Naive thymus-derived CD4-positive, alpha-beta T cell (primary cell): ENCODE results near the gene NCOA3. TPM values are rescaled to one million over a fixed set of nuclear protein-coding genes. Genes with fewer than 3 reads are reported as not detected.
"Not testable (repeated sequence)": the region's sequence is repeated elsewhere in the genome, so short reads cannot be mapped to it uniquely, and the experiment has no call there.

Experiments used
- ATAC-seq: fragments of 150-1000 bp; cut with Tn5 transposase; 2 replicates; pipeline ENCODE4 v1.10.0; 2021; ENCODE audit warnings: mild to moderate bottlenecking, moderate library complexity
- CTCF ChIA-PET: fragments of 350-600 bp; sonication (Branson Sonifier 250); formaldehyde crosslinking; loops from one replicate; lab custom pipeline; 2021; ENCODE audit warnings: antibody characterized with exemption; lab: Charles Lee
- POLR2A ChIA-PET: fragments of 350-600 bp; sonication (Branson Sonifier 250); formaldehyde crosslinking; loops from one replicate; lab custom pipeline; 2021; ENCODE audit warnings: antibody characterized with exemption, inconsistent platforms; lab: Charles Lee
- DNase-seq, 9 donors: peaks; one replicate each; pipeline versions ENCODE4 v3.0.0 to v3.0.0-alpha.2; 2020 to 2022; ENCODE audit warnings: mixed read lengths in 1 of 9
- H3K27ac ChIP-seq: one replicate; pipeline ENCODE4 v1.7.0; 2013; ENCODE audit warnings: mild to moderate bottlenecking, low read depth, low read length, moderate library complexity
- H3K27me3 ChIP-seq, 2 donors: one replicate each; pipeline ENCODE4 v1.7.0; 2013; ENCODE audit warnings: low read length in 2 of 2, mild to moderate bottlenecking in 2 of 2, moderate library complexity in 2 of 2; ENCODE audit not compliant: control insufficient read depth in 2 of 2, insufficient read depth in 2 of 2
- H3K36me3 ChIP-seq, 3 experiments: 1 replicate in 2 of 3; 2 replicates in 1 of 3; pipeline ENCODE4 v1.7.0; 2013; ENCODE audit warnings: low read length in 3 of 3, mild to moderate bottlenecking in 3 of 3, moderate library complexity in 1 of 3; ENCODE audit not compliant: insufficient read depth in 3 of 3, control insufficient read depth in 2 of 3
- H3K4me1 ChIP-seq, 2 donors: one replicate each; pipeline ENCODE4 v1.7.0; 2013; ENCODE audit warnings: low read length in 2 of 2, mild to moderate bottlenecking in 2 of 2, moderate library complexity in 1 of 2; ENCODE audit not compliant: control insufficient read depth in 2 of 2, insufficient read depth in 2 of 2
- H3K4me3 ChIP-seq: 2 replicates; pipeline ENCODE4 v1.7.0; 2013; ENCODE audit warnings: mild to moderate bottlenecking, low read length
- H3K9me3 ChIP-seq, 3 experiments: 1 replicate in 2 of 3; 2 replicates in 1 of 3; pipeline ENCODE4 v1.7.0; 2013; ENCODE audit warnings: low read length in 3 of 3; ENCODE audit not compliant: control insufficient read depth in 2 of 3
- H3K27ac Mint-ChIP-seq, 9 donors: one replicate each; pipeline ENCODE4 v1.8.0; 2020 to 2022; ENCODE audit warnings: mixed read lengths in 9 of 9, mild to moderate bottlenecking in 8 of 9, moderate library complexity in 5 of 9, inconsistent platforms in 2 of 9
- H3K27me3 Mint-ChIP-seq, 5 donors: one replicate each; pipeline ENCODE4 v1.8.0; 2021 to 2022; ENCODE audit warnings: mixed read lengths in 5 of 5, mild to moderate bottlenecking in 1 of 5
- H3K36me3 Mint-ChIP-seq, 5 donors: one replicate each; pipeline ENCODE4 v1.8.0; 2020 to 2022; ENCODE audit warnings: mixed read lengths in 5 of 5, mild to moderate bottlenecking in 3 of 5, inconsistent platforms in 1 of 5
- H3K4me1 Mint-ChIP-seq, 7 donors: one replicate each; pipeline ENCODE4 v1.8.0; 2020 to 2022; ENCODE audit warnings: mixed read lengths in 7 of 7, mild to moderate bottlenecking in 3 of 7, inconsistent platforms in 1 of 7
- H3K4me3 Mint-ChIP-seq, 10 donors: one replicate each; pipeline ENCODE4 v1.8.0; 2020 to 2022; ENCODE audit warnings: mild to moderate bottlenecking in 10 of 10, mixed read lengths in 10 of 10, moderate library complexity in 6 of 10, inconsistent platforms in 2 of 10
- H3K9me3 Mint-ChIP-seq, 11 donors: one replicate each; pipeline ENCODE4 v1.8.0; 2020 to 2022; ENCODE audit warnings: mixed read lengths in 11 of 11, mild to moderate bottlenecking in 4 of 11, inconsistent platforms in 1 of 11, moderate library complexity in 1 of 11
- intact Hi-C, 2 donors: fragments of 100-400 bp; cut with micrococcal nuclease; formaldehyde crosslinking; loops; one replicate each; pipeline ENCODE4 v1.15.1; 2023
- polyA plus RNA-seq, 2 donors: library from polyadenylated mRNA; unstranded; fragments of 300-500 nt; fragmentation: Illumina TruSeq; gene quantifications; one replicate each; pipeline ENCODE4 v1.2.3, GENCODE V29; 2021
- total RNA-seq, 6 experiments: library from RNA in 5 of 6; stranded (reverse) in 5 of 6; gene quantifications; 1 replicate in 5 of 6; 2 replicates in 1 of 6; pipeline ENCODE4 v1.2.3 and lab custom pipeline; 2021 to 2026

Gene NCOA3
- total and polyA plus RNA-seq, 7 experiments from 2014 or later, result 20.3 to 115 (median 85.5) TPM

GRCh38 chr20:47499053-47499452 is 2.6 kb upstream of the NCOA3 start:
- ATAC-seq (no peak), DNase-seq (no peak)
- Histone ChIP-seq H3K27ac (no peak overlapping the region), H3K4me1 (peaks cover 7 to 22% of the 10 kb centered on the region in 2 donors), H3K9me3 (no peaks in the 10 kb centered on the region), H3K27me3 (no peaks in the 10 kb centered on the region), H3K4me3 (no peak overlapping the region), H3K36me3 (peaks cover 0 to 8% (median 0%) of the 10 kb centered on the region in 3 experiments)
- CTCF ChIA-PET, result interaction anchor here (0.6 kb wide), 2 partner anchors 98 to 115 kb away, joined by 3 read pairs; no protein-coding TSS in a partner anchor
- intact Hi-C loops, result no loop called here
- Mint-ChIP-seq H3K36me3 (peaks cover 0 to 9% (median 0%) of the 10 kb centered on the region in 5 donors), H3K9me3 (peaks cover 0 to 2% (median 0%) of the 10 kb centered on the region in 11 donors), H3K4me1 (peaks cover 9 to 44% (median 33%) of the 10 kb centered on the region in 7 donors), H3K27ac (peak overlapping the region in 1 of 9 donors; percentile 33), H3K4me3 (no peak overlapping the region), H3K27me3 (peaks cover 0 to 2% (median 0%) of the 10 kb centered on the region in 5 donors)
- POLR2A ChIA-PET, result no interaction called here

GRCh38 chr20:47500082-47500481 is 1.6 kb upstream of the NCOA3 start:
- DNase-seq, H3K27me3 Mint-ChIP-seq, H3K9me3 Mint-ChIP-seq, POLR2A ChIA-PET, H3K27me3 ChIP-seq, H3K4me3 ChIP-seq, CTCF ChIA-PET, H3K36me3 ChIP-seq, H3K9me3 ChIP-seq, ATAC-seq, H3K27ac ChIP-seq, H3K36me3 Mint-ChIP-seq: not testable (repeated sequence)
- peak overlapping the region in 9 of 10 donors; percentile 80 to 99 (median 97) for H3K4me3 Mint-ChIP-seq
- peaks cover 11 to 22% of the 10 kb centered on the region in 2 donors for H3K4me1 ChIP-seq
- peaks cover 11 to 41% (median 32%) of the 10 kb centered on the region in 7 donors for H3K4me1 Mint-ChIP-seq
- H3K27ac Mint-ChIP-seq, result peak overlapping the region in 6 of 9 donors; percentile 20 to 98 (median 92)
- intact Hi-C loops, result loop anchor here (5.0 to 10.0 kb wide), 8 partner anchors 42 to 1687 kb away; partner anchors contain the start of genes STAU1 (in 1 of the 2) and ZMYND8 (in 1 of the 2)

- peaks cover 0 to 11% (median 0%) of the 10 kb centered on the region in 5 donors for H3K36me3 Mint-ChIP-seq
- DNase-seq, result no peak
- peaks cover 16 to 43% (median 33%) of the 10 kb centered on the region in 7 donors for H3K4me1 Mint-ChIP-seq
- Histone ChIP-seq H3K4me3 (no peak overlapping the region), H3K27ac (no peak overlapping the region), H3K27me3 (no peaks in the 10 kb centered on the region), H3K9me3 (no peaks in the 10 kb centered on the region), H3K36me3 (peaks cover 0 to 8% (median 0%) of the 10 kb centered on the region in 3 experiments), H3K4me1 (peaks cover 11 to 22% of the 10 kb centered on the region in 2 donors)
- H3K27ac Mint-ChIP-seq, result peak overlapping the region; percentile 20 to 98 (median 94)
- ChIA-PET POLR2A (interaction anchor here (2.7 kb wide), 1 partner anchor 144 kb away, joined by 25 read pairs; the partner anchor contains the start of gene ZMYND8), CTCF (interaction anchor here (0.8 kb wide), 1 partner anchor 86 kb away, joined by 3 read pairs; no protein-coding TSS in a partner anchor)
- intact Hi-C loops, result loop anchor here (5.0 to 10.0 kb wide), 8 partner anchors 42 to 1687 kb away; partner anchors contain the start of genes STAU1 (in 1 of the 2) and ZMYND8 (in 1 of the 2)
- H3K27me3 Mint-ChIP-seq, result peaks cover 0 to 2% (median 0%) of the 10 kb centered on the region in 5 donors
- no peak for ATAC-seq
- peak overlapping the region; percentile 62 to 99 (median 96) for H3K4me3 Mint-ChIP-seq
- H3K9me3 Mint-ChIP-seq, result peaks cover 0 to 2% (median 0%) of the 10 kb centered on the region in 11 donors
Observed at GRCh38 chr20:47500554-47500953, 1.1 kb upstream of the NCOA3 start.

- Mint-ChIP-seq H3K4me1 (peaks cover 21 to 44% (median 37%) of the 10 kb centered on the region in 7 donors), H3K27ac (peak overlapping the region; percentile 80 to 98 (median 95)), H3K4me3 (peak overlapping the region; percentile 80 to 99 (median 97)), H3K27me3 (peaks cover 0 to 2% (median 0%) of the 10 kb centered on the region in 5 donors), H3K9me3 (peaks cover 0 to 2% (median 0%) of the 10 kb centered on the region in 11 donors), H3K36me3 (peaks cover 0 to 9% (median 0%) of the 10 kb centered on the region in 5 donors)
- Histone ChIP-seq H3K4me1 (peaks cover 14 to 22% of the 10 kb centered on the region in 2 donors), H3K36me3 (peaks cover 0 to 8% (median 0%) of the 10 kb centered on the region in 3 experiments), H3K9me3 (no peaks in the 10 kb centered on the region), H3K27ac (peak overlapping the region; percentile 80), H3K4me3 (peak overlapping the region; percentile 86), H3K27me3 (no peaks in the 10 kb centered on the region)
- CTCF ChIA-PET, result interaction anchor here (0.8 kb wide), 1 partner anchor 86 kb away, joined by 3 read pairs; no protein-coding TSS in a partner anchor
- ATAC-seq, result no peak
- POLR2A ChIA-PET, result interaction anchor here (1.4 to 3.8 kb wide), 6 partner anchors 9 to 145 kb away, joined by 5 to 39 read pairs (median 16); partner anchors contain the start of gene ZMYND8
- peak in 1 of 9 donors; percentile 1 for DNase-seq
- intact Hi-C loops, result loop anchor here (1.0 to 10.0 kb wide), 11 partner anchors 8 to 1686 kb away; partner anchors contain the start of genes STAU1 (in 1 of the 2) and ZMYND8 (in 1 of the 2)
Observed at GRCh38 chr20:47501116-47501481, 588 bp upstream of the NCOA3 start.

GRCh38 chr20:47502271-47503239 is 868 bp downstream of the NCOA3 start:
- Histone ChIP-seq H3K27me3 (no peaks in the 10 kb centered on the region), H3K9me3 (no peaks in the 10 kb centered on the region), H3K36me3 (peaks cover 0 to 8% (median 0%) of the 10 kb centered on the region in 3 experiments), H3K27ac (peak overlapping the region; percentile 80), H3K4me1 (peaks cover 28 to 35% of the 10 kb centered on the region in 2 donors), H3K4me3 (peak overlapping the region; percentile 86)
- Mint-ChIP-seq H3K27me3 (peaks cover 0 to 2% (median 0%) of the 10 kb centered on the region in 5 donors), H3K4me3 (peak overlapping the region; percentile 80 to 99 (median 97)), H3K36me3 (peaks cover 0 to 12% (median 0%) of the 10 kb centered on the region in 5 donors), H3K9me3 (peaks cover 0 to 2% (median 0%) of the 10 kb centered on the region in 11 donors), H3K4me1 (peaks cover 33 to 57% (median 51%) of the 10 kb centered on the region in 7 donors), H3K27ac (peak overlapping the region; percentile 78 to 98 (median 93))
- peak in 7 of 9 donors; percentile 56 to 72 (median 64) for DNase-seq
- ChIA-PET CTCF (interaction anchor here (0.6 to 1.2 kb wide), 5 partner anchors 56 to 221 kb away, joined by 3 to 5 read pairs (median 4); no protein-coding TSS in a partner anchor), POLR2A (interaction anchor here (1.0 to 3.8 kb wide), 12 partner anchors 11 to 153 kb away, joined by 3 to 39 read pairs (median 6); partner anchors contain the start of gene ZMYND8)
- peak; percentile 59 for ATAC-seq
- intact Hi-C loops, result loop anchor here (1.0 to 10.0 kb wide), 13 partner anchors 40 to 1776 kb away; partner anchors contain the start of genes ZMYND8 (in 2 of the 2), STAU1 (in 1 of the 2) and ZNFX1 (in 1 of the 2)
